HG03103 (cell line): ENCODE data around the gene TP53.

Source experiments
- ATAC-seq: cut with Tn5 transposase; IDR thresholded peaks from one replicate; pipeline ENCODE4 v1.9.1; 2021; ENCODE audit warnings: low read depth; ENCODE audit not compliant: unreplicated experiment

The TP53 gene

DNA sequence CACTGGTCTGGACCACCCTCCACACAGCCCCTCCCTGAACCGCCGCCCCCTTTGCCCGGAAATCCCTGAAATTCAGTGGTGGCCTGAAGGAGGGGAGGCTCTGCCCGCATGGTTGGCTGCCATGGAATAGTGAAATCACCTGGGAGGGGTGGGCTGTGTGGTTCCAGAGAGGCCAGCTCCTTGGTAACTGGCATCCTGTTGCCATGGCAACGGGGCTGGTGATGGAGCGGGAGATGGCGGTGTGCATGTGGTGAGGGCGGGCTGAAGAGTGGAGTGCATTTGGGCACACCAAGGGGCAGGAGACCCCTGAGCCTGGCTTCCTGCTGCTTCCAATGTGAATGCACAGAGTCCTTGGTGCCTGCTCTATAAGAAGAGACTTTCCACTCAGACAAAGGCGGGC lies 20.2 kb upstream of the TP53 start:
- no peak for ATAC-seq

DNA sequence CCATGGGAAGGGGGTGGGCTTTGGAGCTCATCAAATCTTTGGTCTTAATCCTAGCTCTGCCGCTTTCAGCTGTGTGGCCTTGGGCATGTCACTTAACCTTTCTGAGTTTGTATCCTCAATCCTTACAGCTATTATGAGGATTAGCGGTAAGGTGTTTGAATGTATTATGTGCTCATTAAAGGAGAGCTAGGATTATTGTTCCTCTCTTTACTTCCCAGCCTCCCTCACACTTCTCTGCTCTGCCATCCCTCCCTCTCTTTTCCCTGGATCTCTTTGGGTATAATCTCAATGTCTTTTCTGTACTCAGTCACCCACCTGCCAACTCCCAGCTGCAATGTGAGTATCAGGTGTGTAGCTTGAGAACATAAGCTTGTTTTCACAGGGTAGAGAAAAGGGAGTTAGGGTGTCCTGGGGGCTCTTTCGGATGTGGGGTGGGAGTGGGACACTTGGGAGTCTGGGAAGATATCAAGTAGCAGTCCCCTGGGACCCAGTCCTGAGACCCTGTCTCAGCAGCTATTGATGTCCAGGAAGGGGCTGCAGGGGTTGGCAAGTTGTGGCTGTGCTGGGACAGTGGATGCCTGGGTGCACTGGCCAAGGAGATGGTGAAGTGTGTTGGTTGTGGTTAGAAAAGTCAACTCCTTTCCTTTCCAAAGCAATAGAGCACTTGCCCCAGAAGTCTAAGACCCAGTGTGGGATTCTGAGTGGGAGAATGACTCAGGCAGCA lies 19.5 kb upstream of the TP53 start:
- ATAC-seq = no peak

DNA sequence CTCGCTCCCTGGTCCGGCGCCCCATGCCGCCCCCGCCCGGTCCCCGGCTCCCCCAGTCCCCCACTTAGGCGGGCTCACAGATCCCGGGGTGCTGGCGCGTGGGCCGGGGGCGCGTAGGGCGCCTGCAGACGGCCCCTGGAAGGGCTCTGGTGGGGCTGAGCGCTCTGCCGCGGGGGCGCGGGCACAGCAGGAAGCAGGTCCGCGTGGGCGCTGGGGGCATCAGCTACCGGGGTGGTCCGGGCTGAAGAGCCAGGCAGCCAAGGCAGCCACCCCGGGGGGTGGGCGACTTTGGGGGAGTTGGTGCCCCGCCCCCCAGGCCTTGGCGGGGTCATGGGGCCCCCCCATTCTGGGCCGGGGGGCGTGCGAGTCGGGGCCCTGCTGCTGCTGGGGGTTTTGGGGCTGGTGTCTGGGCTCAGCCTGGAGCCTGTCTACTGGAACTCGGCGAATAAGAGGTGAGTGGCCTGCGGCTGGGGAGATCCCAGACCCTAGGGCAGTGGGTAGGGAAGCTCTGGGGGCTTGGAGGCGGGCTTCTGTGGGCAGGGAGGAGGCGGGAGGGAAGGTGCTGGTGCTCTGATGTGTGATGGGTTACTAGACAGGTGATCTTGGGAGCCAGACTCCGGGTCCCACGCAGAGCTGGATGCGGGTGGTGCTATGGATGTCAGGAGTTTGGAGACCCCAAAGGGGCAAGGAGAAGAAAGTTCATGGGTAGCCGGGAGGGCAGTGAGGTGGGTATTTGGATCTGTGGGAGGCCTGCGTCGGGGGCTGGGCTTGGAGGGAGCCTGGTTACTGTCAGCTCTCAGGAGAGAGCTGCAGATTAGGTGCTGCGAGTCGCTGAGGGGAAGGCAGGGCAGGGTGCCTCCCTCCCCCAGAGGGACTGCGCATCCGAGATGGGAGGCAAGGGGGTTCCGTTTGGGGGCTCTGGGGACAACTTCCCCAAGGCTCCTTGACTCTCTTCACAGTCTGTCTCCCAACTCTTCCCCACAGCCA lies 18.3 kb upstream of the TP53 start:
- no peak for ATAC-seq

DNA sequence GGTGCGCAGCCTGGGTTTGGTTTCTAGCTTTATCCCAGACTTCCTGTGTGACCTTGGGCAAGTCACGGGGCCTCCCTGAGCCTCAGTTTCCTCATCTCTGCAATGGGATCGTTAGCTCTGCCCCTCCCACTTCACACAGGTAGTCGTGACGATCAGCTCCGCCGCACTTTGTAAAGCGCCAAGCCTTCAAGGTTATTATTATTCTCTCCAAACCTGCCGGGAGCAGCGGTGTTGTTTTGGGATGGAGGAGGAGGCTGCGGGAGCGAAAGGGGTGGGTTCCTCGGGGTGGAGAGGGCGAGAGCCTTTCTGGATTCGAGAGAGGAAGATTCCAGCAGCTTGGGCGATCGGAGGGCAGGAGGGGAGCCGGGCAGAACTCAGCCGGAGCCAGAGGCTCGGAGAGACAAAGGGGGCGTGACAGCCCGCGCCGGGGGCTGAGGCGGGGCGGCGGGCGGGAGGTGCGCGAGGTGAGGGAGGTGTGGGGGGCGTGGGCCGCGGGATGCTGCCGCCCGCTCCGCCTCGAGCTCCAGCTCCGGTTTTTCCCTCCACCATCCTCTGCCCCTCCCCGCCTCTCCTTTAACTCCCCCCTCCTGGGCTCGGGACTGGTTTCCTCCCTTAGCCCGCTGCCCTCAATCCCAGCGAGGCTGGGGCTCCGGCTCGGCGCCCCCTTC lies 17.4 kb upstream of the TP53 start, which contains the start of gene EFNB3:
TSS of gene EFNB3 (plus strand) at position 602 of the 668 bp plus-strand sequence. CDS start 397 bp downstream, outside the sequence.
- no peak for ATAC-seq

DNA sequence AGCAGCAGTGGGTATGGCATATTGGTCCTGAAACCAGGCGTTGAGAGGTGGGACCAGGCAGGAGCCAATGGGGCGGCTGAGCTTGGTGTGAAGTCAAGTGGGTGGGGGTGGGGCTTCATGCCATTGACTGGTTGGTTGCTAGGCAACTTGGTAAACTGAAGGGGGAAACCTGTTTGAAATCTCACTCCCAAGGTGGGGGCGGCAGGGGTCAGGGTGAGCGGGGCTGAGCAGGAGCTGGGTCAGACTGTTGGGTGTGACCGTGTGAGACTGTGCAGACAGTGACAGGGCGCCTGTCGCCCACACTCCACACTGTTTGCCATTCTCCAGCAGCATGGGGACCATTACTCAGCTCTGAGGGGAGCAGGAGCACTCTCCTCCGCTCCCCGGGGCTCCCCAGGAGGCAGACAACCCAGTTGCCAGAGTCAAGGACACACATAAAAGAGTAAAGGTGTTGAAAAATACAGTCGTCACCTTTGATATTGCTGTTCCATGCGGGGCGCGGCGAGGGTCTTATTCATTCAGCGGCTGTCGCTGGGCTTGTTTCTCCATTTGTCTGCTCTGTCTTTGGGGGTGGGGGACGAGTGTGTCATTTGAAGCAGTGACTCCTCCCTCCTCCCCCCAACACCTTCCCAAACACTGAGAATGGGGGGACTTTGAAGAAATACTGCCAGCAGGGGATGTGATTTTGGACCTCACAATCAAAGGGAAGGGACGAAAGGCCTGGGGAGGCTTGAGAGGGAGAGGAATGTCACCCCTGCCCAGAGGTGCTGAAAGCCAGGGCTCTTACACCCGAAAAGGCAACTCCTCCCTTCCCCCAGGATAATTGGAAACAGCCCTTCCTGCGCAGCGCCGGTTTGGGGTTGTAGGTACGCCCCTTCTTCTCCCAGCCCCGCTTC lies 16.5 kb upstream of the TP53 start:
- ATAC-seq = no peak

DNA sequence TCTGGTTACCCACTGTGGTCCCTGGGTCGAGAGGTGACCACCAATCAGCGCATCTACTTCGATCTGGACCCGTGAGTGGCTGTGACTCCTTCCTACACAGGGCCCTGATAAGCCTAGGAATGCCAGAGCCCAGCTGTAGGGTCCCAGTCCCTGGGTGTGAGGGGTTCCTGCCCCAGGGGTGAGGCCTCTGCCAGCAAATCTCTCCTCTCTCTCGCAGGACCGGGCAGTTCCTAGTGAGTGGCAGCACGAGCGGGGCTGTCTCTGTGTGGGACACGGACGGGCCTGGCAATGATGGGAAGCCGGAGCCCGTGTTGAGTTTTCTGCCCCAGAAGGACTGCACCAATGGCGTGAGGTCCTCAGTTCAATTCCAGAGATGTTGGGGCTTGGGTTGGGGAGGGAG lies 15.5 kb upstream of the TP53 start:
- no peak for ATAC-seq

DNA sequence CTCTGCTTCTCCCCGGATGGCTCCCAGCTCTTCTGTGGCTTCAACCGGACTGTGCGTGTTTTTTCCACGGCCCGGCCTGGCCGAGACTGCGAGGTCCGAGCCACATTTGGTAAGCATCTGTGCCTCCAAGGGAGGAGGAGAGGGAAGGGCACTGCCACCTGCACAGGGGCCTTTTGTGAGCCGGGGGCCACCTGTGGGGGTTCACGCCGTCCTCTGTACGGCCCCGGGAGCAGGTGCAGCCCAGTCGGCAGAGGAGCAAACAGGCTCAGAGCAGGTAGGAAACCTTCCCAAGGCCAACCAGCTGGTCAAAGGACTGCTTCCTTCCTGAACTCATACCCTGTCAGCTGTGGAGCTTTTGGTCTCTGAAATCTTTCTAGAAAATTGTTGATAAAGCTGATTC lies 14.4 kb upstream of the TP53 start:
- ATAC-seq = no peak

DNA sequence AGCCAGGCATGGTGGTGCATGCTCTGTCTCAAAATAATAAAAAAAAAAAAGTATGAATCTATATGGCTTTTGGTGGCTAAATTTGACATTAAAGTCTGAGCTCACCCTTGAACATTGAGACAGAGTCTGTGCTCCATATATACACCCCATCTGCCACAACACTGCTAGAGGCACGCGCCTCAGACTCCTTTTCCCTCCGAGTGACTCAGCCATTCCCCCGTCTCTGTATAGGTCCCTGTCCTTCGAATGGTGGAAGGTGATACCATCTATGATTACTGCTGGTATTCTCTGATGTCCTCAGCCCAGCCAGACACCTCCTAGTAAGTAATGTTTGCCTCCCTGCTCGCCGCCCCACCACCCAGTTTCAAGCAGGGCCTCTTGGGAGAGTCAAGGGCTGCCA lies 13.2 kb upstream of the TP53 start:
- no peak for ATAC-seq

DNA sequence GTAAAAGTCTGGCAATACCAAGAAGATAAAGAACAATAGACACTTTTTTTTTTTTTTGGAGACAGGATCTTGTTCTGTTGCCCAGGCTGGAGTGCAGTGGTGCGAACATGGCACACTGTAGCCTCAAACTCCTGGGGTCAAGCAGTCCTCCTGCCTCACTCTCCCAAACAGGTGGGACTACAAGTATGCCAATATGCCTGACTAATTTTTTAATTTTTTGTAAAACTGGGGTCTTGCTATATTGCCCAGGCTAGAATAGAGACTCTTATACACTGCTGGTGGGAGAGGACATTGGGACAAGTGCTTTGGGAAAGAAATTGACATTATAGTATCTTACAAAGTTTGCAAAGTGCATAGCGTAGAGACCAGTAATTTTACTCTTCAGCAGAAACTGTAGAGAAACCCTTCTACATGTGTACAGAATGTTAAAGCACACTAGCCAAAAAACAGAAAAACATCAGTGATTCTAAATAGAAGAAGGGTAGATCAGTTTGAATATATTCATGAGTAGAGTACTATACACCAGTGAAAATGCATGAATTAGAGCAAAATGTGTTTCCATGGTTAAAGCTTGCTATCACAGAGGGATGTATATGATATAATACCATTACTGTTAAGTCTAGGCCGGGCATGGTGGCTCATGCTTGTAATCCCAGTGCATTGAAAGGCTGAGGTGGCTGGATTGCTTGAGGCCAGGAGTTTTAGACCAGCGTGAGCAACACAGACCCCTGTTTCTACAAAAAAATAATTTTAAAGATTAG lies 10.7 kb upstream of the TP53 start:
- ATAC-seq = no peak

DNA sequence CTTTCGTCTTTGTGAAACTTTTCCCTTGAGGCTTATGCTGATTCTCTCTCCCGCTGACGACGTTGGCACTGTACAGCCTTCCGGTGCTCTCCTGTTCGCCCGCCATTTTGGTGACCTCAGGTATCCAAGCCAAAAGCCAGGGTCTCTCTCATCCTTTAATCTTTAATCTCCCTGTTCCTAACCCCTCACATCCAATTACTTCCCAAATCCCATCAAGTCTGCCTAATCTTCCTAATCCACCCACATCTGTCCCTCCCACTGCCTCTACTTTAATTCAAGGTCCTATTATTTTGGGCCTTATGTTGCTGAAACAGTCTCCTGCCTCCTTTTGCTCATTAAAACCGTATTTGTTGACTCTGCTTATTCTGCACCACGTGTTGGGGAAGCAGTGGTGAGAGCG lies 8.3 kb upstream of the TP53 start:
- no peak for ATAC-seq

DNA sequence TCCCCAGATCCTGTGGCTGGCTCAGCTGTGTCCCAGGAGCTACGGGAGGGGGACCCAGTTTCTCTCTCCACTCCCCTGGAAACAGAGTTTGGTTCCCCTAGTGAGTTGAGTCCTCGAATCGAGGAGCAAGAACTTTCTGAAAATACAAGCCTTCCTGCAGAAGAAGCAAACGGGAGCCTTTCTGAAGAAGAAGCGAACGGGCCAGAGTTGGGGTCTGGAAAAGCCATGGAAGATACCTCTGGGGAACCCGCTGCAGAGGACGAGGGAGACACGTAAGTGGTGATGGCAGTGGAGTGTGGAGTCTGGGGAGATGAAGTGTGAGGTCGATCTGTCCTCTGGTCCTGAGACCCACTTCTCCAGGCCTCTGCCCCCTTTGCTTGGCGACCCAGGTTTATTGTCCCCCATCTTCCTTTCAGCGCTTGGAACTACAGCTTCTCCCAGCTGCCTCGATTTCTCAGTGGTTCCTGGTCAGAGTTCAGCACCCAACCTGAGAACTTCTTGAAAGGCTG lies 1.6 kb upstream of the TP53 start:
- ATAC-seq = no peak

DNA sequence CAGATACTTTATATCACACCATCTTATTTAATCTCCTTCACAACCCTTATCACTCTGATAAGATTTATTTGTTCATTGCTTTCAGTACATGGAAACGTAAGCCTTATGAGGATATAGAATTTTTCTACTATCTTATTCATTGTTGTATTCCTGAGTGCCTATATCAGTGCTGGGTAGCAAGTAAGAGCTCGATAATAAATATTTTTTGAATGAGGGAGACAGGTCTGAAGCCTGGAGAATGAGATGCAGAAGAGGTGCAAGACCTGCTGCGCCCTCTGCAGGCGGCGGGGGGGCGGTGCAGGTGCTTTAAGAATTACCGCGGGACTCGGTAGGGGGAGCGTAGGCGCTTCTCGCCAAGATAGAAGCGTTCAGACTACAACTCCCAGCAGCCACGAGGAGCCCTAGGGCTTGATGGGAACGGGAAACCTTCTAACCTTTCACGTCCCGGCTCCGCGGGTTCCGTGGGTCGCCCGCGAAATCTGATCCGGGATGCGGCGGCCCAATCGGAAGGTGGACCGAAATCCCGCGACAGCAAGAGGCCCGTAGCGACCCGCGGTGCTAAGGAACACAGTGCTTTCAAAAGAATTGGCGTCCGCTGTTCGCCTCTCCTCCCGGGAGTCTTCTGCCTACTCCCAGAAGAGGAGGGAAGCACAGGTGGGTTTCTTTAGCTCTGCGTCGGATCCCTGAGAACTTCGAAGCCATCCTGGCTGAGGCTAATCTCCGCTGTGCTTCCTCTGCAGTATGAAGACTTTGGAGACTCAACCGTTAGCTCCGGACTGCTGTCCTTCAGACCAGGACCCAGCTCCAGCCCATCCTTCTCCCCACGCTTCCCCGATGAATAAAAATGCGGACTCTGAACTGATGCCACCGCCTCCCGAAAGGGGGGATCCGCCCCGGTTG lies 868 bp upstream of the TP53 start, which contains the start of gene WRAP53:
TSS of gene WRAP53 (plus strand) at position 570 of the 900 bp plus-strand sequence. CDS start at position 742, 172 bp downstream.
- peak; percentile 62 for ATAC-seq

DNA sequence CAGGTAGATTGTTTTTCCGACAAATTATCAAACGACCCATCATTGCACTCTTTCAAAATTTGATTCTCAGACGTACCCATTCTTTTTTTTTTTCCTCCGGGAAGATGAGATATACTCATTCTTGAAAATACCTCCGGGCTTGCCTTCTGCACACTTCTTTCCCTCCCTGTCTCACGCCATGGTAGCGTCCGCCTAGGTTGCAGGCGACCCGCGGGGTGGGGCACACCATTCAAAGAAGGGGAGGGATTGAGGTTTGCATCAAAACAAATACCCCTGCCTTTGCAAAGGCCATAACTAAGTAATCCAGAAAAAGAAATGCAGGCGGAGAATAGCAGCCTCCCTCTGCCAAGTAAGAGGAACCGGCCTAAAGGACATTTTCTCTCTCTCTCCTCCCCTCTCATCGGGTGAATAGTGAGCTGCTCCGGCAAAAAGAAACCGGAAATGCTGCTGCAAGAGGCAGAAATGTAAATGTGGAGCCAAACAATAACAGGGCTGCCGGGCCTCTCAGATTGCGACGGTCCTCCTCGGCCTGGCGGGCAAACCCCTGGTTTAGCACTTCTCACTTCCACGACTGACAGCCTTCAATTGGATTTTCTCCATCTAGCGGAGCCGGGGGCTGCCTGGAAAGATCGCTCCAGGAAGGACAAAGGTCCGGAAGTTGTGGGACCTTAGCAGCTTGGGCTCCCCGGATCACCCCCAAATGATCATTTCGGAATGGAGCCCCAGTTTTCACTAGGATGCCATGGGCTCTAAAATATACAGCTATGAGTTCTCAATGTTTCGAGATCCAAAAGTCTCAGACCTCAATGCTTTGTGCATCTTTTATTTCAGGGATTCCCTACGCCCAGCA lies 843 bp downstream of the TP53 start:
- ATAC-seq = peak; percentile 40

DNA sequence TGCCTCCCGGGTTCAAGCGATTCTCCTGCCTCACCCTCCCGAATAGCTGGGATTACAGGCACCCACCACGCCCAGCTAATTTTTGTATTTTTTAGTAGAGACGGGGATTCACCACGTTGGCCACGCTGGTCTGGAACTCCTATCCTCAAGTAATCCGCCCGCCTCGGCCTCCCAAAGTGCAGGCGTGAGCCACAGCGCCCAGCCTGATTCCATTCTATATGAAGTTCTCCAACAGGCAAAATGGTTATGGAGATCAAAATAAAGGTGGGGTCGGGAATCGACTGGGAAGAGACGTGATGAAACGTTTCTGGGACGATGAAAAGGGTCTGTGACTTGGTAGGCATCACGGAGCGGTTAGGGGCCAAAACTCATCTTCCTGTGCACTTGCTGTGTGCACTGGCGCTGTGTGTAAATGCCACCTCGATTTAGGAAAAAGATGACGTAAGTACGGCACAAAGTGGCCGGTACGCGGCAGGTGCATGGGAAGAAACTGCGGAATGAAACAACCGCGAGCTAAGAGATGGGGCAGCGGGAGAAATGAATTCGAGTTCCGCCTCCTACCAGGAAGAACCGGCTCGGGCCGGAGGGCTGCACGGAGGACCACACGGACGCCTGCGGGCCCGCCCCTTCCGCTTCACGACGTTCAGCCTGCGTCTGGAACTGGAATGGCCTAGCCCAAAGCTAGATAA lies 1.6 kb downstream of the TP53 start:
- peak; percentile 43 for ATAC-seq

DNA sequence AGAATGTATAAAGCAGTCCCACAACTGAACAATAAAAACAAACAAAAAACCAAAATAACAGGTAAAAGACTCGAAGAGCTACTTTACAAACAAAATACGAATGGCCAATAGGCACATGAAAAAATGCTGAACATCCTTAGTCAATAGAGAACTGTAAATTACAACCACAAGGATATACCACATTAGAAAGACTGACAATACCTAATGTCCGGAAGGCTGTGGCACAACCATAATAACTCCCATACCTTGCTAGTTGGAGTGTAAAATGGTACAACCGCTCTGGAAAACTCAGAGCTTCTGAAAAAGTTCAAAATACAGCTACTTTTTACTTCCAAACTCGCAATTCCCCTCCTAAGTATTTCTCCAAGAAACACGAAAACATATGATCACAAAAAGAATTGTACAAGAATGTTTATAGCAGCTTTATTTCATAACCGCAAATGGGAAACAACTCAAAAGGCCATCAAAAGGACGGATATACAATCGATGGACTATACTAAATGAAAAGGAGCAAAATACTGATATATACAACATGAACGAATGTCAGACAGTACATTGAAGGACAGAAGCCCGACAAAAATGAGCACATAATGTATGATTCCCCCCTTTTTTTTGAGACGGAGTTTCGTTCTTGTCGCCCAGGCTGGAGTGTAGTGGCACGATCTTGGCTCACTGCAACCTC lies 2.3 kb downstream of the TP53 start:
- no peak for ATAC-seq
